HepG2 (cell line): Measurements from ENCODE around the gene TLK1. TPM values are rescaled to one million over a fixed set of nuclear protein-coding genes. Genes with fewer than 3 reads are reported as not detected.
A peak's percentile ranks its signal among the peaks of the same experiment; 100 is the strongest.

Experiments used
- ATAC-seq: fragments of 200-7000 bp; cut with Tn5 transposase; 3 replicates; pipeline ENCODE4 v1.9.1; 2020; ENCODE audit warnings: mild to moderate bottlenecking, moderate library complexity
- BruUV-seq: library from RNA; stranded (reverse); fragments of 400-500 nt; replicated peaks from 2 replicates; lab custom pipeline; 2021; lab: Mats Ljungman, UMichigan
- CTCF ChIA-PET: fragments of 300-600 bp; formaldehyde crosslinking; extraction: SDS; loops from one replicate; lab custom pipeline; 2021; ENCODE audit warnings: low total read pairs, inconsistent platforms, low intra/inter-chr PET ratio; lab: Yijun Ruan, JAX
- POLR2A ChIA-PET: fragments of 350-600 bp; sonication (Branson Sonifier 250); formaldehyde crosslinking; loops from one replicate; lab custom pipeline; 2020; ENCODE audit warnings: antibody characterized with exemption, inconsistent platforms; lab: Yijun Ruan, JAX
- DNase-seq: peaks from one replicate; pipeline ENCODE4 v3.0.0-alpha.2; 2015; ENCODE audit warnings: low spot score
- FAIRE-seq: peaks from 3 replicates; lab custom pipeline; 2011; peaks lifted over from hg19 to GRCh38; lab: Jason Lieb, UNC
- H2AFZ ChIP-seq: one replicate; pipeline ENCODE4 v1.6.1; 2011; ENCODE audit warnings: low read length, inconsistent platforms
- H3K27ac ChIP-seq: fragments of 300-600 bp; 3 replicates; pipeline ENCODE4 v1.8.0; 2011; ENCODE audit warnings: mixed run types, mild to moderate bottlenecking, mixed read lengths, low read length, inconsistent platforms; ENCODE audit not compliant: insufficient read depth; ENCODE audit errors: extremely low read length
- H3K27me3 ChIP-seq, 2 experiments: fragments of 200-600 bp in 1 of 2; 2 replicates in 1 of 2; 3 replicates in 1 of 2; pipeline versions ENCODE4 v1.6.0 to v1.8.0; 2011; ENCODE audit warnings: low read length in 2 of 2, mild to moderate bottlenecking in 2 of 2, moderate library complexity in 2 of 2, inconsistent platforms in 1 of 2; ENCODE audit not compliant: insufficient read depth in 2 of 2, control insufficient read depth in 1 of 2
- H3K36me3 ChIP-seq, 2 experiments: fragments of 200-600 bp in 1 of 2; replicated peaks in 1 of 2; 2 replicates in 1 of 2; 3 replicates in 1 of 2; pipeline versions ENCODE4 v1.5.1 to v1.8.0; 2011; ENCODE audit warnings: low read length in 2 of 2, inconsistent platforms in 1 of 2; ENCODE audit not compliant: insufficient read depth in 2 of 2, control insufficient read depth in 1 of 2
- H3K4me1 ChIP-seq: 2 replicates; pipeline ENCODE4 v1.5.1; 2012; ENCODE audit warnings: low read length, inconsistent platforms; ENCODE audit not compliant: insufficient read depth
- H3K4me2 ChIP-seq: 2 replicates; pipeline ENCODE4 v1.6.0; 2011; ENCODE audit warnings: low read depth, low read length, inconsistent platforms
- H3K4me3 ChIP-seq, 3 experiments: fragments of 200-600 bp in 1 of 3; sonication (generic), shearing (Covaris generic) in 1 of 3; replicated peaks in 1 of 3; 2 replicates each; pipeline ENCODE4 v1.5.1; 2011 to 2016; ENCODE audit warnings: low read length in 3 of 3, inconsistent platforms in 2 of 3, low read depth in 2 of 3, mild to moderate bottlenecking in 2 of 3, control low read depth in 1 of 3, mixed read lengths in 1 of 3; ENCODE audit not compliant: insufficient read depth in 1 of 3
- H3K79me2 ChIP-seq: one replicate; pipeline ENCODE4 v1.6.1; 2011; ENCODE audit warnings: low read length, inconsistent platforms; ENCODE audit not compliant: insufficient read depth
- H3K9ac ChIP-seq: 2 replicates; pipeline ENCODE4 v1.6.0; 2011; ENCODE audit warnings: mild to moderate bottlenecking, low read depth, low read length, inconsistent platforms; ENCODE audit not compliant: insufficient read depth
- H3K9me3 ChIP-seq: 2 replicates; pipeline ENCODE4 v1.5.1; 2012; ENCODE audit warnings: mild to moderate bottlenecking, low read length
- H4K20me1 ChIP-seq: 2 replicates; pipeline ENCODE4 v1.6.0; 2011; ENCODE audit warnings: inconsistent platforms, mild to moderate bottlenecking, low read length, moderate library complexity; ENCODE audit not compliant: insufficient read depth
- ARID2 ChIP-seq: sonication (generic); formaldehyde crosslinking; IDR thresholded peaks from 2 replicates; pipeline ENCODE4 v1.8.1; 2022; ENCODE audit warnings: mild to moderate bottlenecking, missing genetic modification reagents, borderline replicate concordance
- ELF3 ChIP-seq: IDR thresholded peaks from 2 replicates; pipeline ENCODE4 v1.6.1; 2016; ENCODE audit warnings: missing genetic modification reagents, missing compliant biosample characterization
- NFKBIZ ChIP-seq: IDR thresholded peaks from 2 replicates; pipeline ENCODE4 v1.6.1; 2018; ENCODE audit warnings: missing genetic modification reagents, missing compliant biosample characterization
- NPAS2 ChIP-seq: sonication (generic); formaldehyde crosslinking; IDR thresholded peaks from 2 replicates; pipeline ENCODE4 v1.8.0; 2022; ENCODE audit warnings: mild to moderate bottlenecking, missing genetic modification reagents, borderline replicate concordance
- SOX13 ChIP-seq, 3 experiments: fragments of 450-650 bp in 1 of 3; sonication (generic) in 1 of 3; formaldehyde crosslinking in 1 of 3; IDR thresholded peaks in 2 of 3; conservative IDR thresholded peaks in 1 of 3; 2 replicates each; pipeline versions ENCODE4 v1.5.0 to v1.6.1; 2016 to 2020; ENCODE audit warnings: antibody characterized with exemption in 1 of 3, mild to moderate bottlenecking in 1 of 3, missing compliant biosample characterization in 1 of 3, missing genetic modification reagents in 1 of 3, moderate library complexity in 1 of 3
- XRCC5 ChIP-seq: fragments of 200-400 bp; formaldehyde crosslinking; optimal IDR thresholded peaks from 2 replicates; pipeline ENCODE3; 2017; ENCODE audit warnings: mild to moderate bottlenecking, low read length
- ZBTB26 ChIP-seq: IDR thresholded peaks from 2 replicates; pipeline ENCODE4 v1.6.1; 2016; ENCODE audit warnings: missing compliant biosample characterization, missing genetic modification reagents, borderline replicate concordance
- ZBTB38 ChIP-seq: sonication (generic); formaldehyde crosslinking; IDR thresholded peaks from 2 replicates; pipeline ENCODE4 v1.5.1; 2020; ENCODE audit warnings: mild to moderate bottlenecking, missing genetic modification reagents
- ZMYM2 ChIP-seq: sonication (generic); formaldehyde crosslinking; IDR thresholded peaks from 2 replicates; pipeline ENCODE4 v1.8.0; 2022; ENCODE audit warnings: mild to moderate bottlenecking, missing genetic modification reagents
- ZNF136 ChIP-seq: sonication (generic); formaldehyde crosslinking; IDR thresholded peaks from 2 replicates; pipeline ENCODE4 v1.8.1; 2022; ENCODE audit warnings: low read depth, mild to moderate bottlenecking, moderate library complexity, missing genetic modification reagents
- ZNF263 ChIP-seq: sonication (generic); formaldehyde crosslinking; IDR thresholded peaks from 2 replicates; pipeline ENCODE4 v1.4.0; 2020; ENCODE audit warnings: missing genetic modification reagents
- ZNF274 ChIP-seq: sonication (generic); formaldehyde crosslinking; IDR thresholded peaks from 2 replicates; pipeline ENCODE4 v1.5.1; 2020; ENCODE audit warnings: mild to moderate bottlenecking, missing genetic modification reagents
- ZNF704 ChIP-seq: sonication (generic); formaldehyde crosslinking; IDR thresholded peaks from 2 replicates; pipeline ENCODE4 v1.8.1; 2023; ENCODE audit warnings: mild to moderate bottlenecking, inconsistent platforms, moderate library complexity, missing genetic modification reagents, borderline replicate concordance
- ZNF710 ChIP-seq: sonication (generic); formaldehyde crosslinking; IDR thresholded peaks from 2 replicates; pipeline ENCODE4 v1.5.0; 2020; ENCODE audit warnings: mild to moderate bottlenecking, missing genetic modification reagents, borderline replicate concordance
- ZNF724P ChIP-seq: sonication (generic); formaldehyde crosslinking; IDR thresholded peaks from 2 replicates; pipeline ENCODE4 v1.8.0; 2022; ENCODE audit warnings: missing genetic modification reagents, borderline replicate concordance
- WGBS: methylation state at CpG from one replicate; pipeline ENCODE4 v1.1.6; 2017; ENCODE audit warnings: low lambda C conversion rate; 5-methylcytosine and 5-hydroxymethylcytosine counted together
- in situ Hi-C: cut with HindIII; loops from 2 replicates; pipeline ENCODE4 v1.10.0; 2017; ENCODE audit warnings: low pct_unique_long_range_greater_than_20kb; ENCODE audit not compliant: extremely low pct_ligation_motif_present
- intact Hi-C: fragments of 100-400 bp; cut with micrococcal nuclease; formaldehyde crosslinking; loops from one replicate; pipeline ENCODE4 v1.10.0; 2022; ENCODE audit not compliant: unreplicated experiment
- polyA plus RNA-seq, 8 experiments: library from polyadenylated mRNA; depleted of rRNA in 3 of 8; stranded (reverse) in 7 of 8; unstranded in 1 of 8; fragments of >200 nt; fragmentation: Illumina TruSeq in 4 of 8; extraction: Trizol in 4 of 8; gene quantifications; 2 replicates each; pipeline versions ENCODE4 v1.2.1 to v1.2.3, GENCODE V29; 2011 to 2016; ENCODE audit warnings: low read depth in 4 of 8, missing spikeins in 1 of 8, mixed read lengths in 1 of 8; ENCODE audit not compliant: insufficient read depth in 1 of 8
- total RNA-seq, 5 experiments: library from RNA; depleted of rRNA; stranded (reverse); fragments of >200 nt; fragmentation: Illumina TruSeq; extraction: Trizol; gene quantifications; 2 replicates each; pipeline ENCODE4 v1.2.3, GENCODE V29; 2016; ENCODE audit warnings: low read depth in 1 of 5

Gene TLK1
- total and polyA plus RNA-seq, 2 of the 13 experiments (the other 11 are each of a cell fraction or from before 2014, with no cell fraction given) = 16.8 to 28.7 TPM

GRCh38 chr2:170973225-170973491, 187.5 kb downstream of the TLK1 start:
- peak overlapping the region; percentile 92 for H3K27ac ChIP-seq
- no peak for DNase-seq
- no peaks in the 10 kb centered on the region for H3K79me2 ChIP-seq
- peak overlapping the region; percentile 88 for H3K9ac ChIP-seq
- no peak for FAIRE-seq
- CTCF ChIA-PET = interaction anchor here (1.3 to 1.9 kb wide), 4 partner anchors 44 to 443 kb away, joined by 4 to 15 read pairs (median 4); partner anchors contain the start of genes GORASP2 and TLK1
- no peak for ATAC-seq
- WGBS = 8% methylated on average over 11 of the region's 12 CpGs
- no peaks in the 10 kb centered on the region for H3K9me3 ChIP-seq
- peak overlapping the region; percentile 96 for H3K4me2 ChIP-seq
- H2AFZ ChIP-seq = no peak overlapping the region
- POLR2A ChIA-PET = interaction anchor here (0.9 to 4.7 kb wide), 8 partner anchors 11 to 461 kb away, joined by 3 to 39 read pairs (median 9); partner anchors contain the start of genes DCAF17, GORASP2 and METTL8
- 0 out of 5 replicates have a peak, but pooled peaks cover 0 to 1% of the 10 kb centered on the region in 2 experiments for H3K36me3 ChIP-seq
- peaks cover 58% of the 10 kb centered on the region for H3K4me1 ChIP-seq
- no peaks in the 10 kb centered on the region for H3K27me3 ChIP-seq
- no peaks in the 10 kb centered on the region for H4K20me1 ChIP-seq
- in situ Hi-C loops = loop anchor here (5.0 kb wide), 2 partner anchors 184 to 444 kb away; no protein-coding TSS in a partner anchor
- intact Hi-C loops = loop anchor here (1.0 to 10.0 kb wide), 6 partner anchors 114 to 1132 kb away; partner anchors contain the start of genes DCAF17 and DLX2
- no TSS peak for BruUV-seq
- peak overlapping the region; percentile 54 to 83 (median 62); a peak in 5 of 6 replicates for H3K4me3 ChIP-seq
- TF ChIP-seq ELF3 = 0 out of 2 replicates have a peak, but pooled peaks have one; percentile 9
- peak; percentile 44; the same call in 1 of the 2 replicates for TF ChIP-seq ZMYM2 (CRISPR knock-in tag)
- TF ChIP-seq ZNF710 (CRISPR knock-in tag) = peak; percentile 61; the same call in 1 of the 2 replicates
- TF ChIP-seq NPAS2 = peak; percentile 48; the same call in 1 of the 2 replicates
- 0 out of 2 replicates have a peak, but pooled peaks have one; percentile 76 for TF ChIP-seq ZNF724P
- TF ChIP-seq ZNF274 (CRISPR knock-in tag) = peak; percentile 5; the same call in 1 of the 2 replicates
- TF ChIP-seq ZNF704 (CRISPR knock-in tag) = no peak
- TF ChIP-seq ZNF263 (CRISPR knock-in tag) = no peak
- peak; percentile 24; the same call in 1 of the 2 replicates for TF ChIP-seq NFKBIZ (CRISPR knock-in tag)
- no peak for TF ChIP-seq XRCC5
- TF ChIP-seq ZNF136 (CRISPR knock-in tag) = 0 out of 2 replicates have a peak, but pooled peaks have one; percentile 28
- TF ChIP-seq ZBTB38 = 0 out of 2 replicates have a peak, but pooled peaks have one; percentile 54
- TF ChIP-seq SOX13 (IDR thresholded peaks at IDR 0.05) = no peak
- peak in 1 of 2 experiments; percentile 83; a peak in 1 of 4 replicates for TF ChIP-seq SOX13 (CRISPR knock-in tag; conservative IDR thresholded peaks at IDR 0.05 in 1 of 2, IDR thresholded peaks at IDR 0.05 in 1 of 2)
- peak; percentile 28; the same call in 1 of the 2 replicates for TF ChIP-seq ZBTB26 (CRISPR knock-in tag)
- TF ChIP-seq ARID2 (CRISPR knock-in tag) = peak; percentile 77; the same call in 1 of the 2 replicates
